NCI-H748 (cell line): ENCODE results near the gene PCDH1.

Source experiments
- DNase-seq: peaks from one replicate; lab custom pipeline; 2025; ENCODE audit not compliant: unreplicated experiment; lab: John Stamatoyannopoulos, UW

Gene PCDH1

DNA sequence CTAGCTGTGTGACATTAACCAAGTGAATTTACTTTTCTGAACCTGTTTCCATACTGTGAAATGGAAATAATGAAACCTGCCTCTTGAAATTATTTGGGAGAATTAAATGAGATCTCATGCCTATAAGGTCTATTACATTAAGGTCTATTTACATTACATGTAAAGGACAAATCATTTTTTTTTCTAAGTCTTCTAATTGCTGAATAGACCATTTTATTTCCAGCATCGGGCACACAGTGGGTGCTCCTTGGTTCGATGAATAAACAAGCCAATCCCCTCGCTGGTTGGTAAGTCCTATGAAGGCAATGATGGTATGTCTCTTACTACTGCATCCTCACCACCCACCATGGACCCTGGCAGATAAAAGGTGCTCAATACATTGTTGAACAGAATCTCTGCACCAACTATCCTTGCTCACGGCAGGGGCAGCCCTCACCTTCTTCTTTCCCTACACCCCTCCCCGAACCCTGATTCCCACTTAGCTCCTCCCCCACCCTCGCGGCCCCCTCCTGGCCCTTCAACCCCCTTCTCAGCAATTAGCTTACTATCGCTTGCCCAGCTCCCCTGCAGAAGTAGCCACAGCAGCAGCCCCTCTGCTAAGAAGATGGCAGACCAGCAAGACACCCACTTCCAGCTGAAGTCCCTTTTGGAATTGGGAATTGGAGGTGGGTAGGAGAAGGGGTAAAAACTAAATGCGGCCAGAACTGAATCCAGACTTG, 3.0 kb downstream of the PCDH1 start:
- DNase-seq: no peak

DNA sequence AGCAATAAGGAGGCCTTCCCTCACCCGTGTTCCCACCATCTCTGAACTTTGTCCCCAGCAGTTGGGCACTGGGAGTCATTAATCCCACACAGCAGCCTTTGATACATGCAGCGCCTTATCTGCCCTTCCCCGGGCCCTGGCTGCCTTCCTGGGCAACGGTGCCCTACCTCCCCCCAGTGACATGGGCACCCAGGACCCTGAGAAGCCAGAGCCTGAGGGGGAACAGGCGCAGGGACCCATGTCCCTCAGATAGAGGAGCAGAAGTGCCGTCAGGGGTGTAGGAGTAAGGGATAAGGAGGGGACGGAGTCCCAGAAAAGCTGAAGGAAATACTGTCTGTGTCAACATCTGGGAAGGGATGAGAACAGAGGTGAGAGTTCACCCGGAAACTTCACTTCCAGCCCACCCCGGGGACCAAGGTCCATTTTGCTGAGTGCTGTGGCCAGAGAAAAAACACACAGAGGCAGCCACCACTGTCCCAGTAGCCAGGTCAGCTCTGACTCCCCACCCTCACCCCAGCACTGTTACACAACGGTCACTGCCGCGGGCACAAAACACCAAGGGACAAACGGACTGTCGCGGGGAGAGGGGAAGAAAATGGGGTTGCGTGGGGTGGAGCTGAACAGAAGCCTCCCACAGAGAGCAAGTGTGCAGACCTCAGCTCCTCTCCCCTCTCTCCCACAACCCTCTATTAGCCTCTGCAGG, 3.8 kb downstream of the PCDH1 start:
- no peak for DNase-seq

DNA sequence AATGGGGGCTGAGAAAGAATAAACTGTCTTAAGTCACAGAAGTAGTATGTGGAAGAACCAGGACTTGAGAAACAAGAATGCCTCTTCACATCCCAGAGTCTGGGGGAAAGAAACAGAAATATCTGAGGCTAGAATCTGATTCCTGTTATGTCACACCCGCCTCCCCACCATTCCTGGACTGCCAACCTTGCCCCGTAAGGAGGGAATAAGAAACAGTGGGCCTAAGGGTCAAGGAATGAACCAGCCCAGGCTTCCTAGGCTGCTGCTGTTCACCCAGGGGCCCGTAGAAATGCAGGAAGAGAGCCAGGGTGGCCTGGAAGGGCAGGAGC, 4.3 kb downstream of the PCDH1 start:
- DNase-seq: no peak

DNA sequence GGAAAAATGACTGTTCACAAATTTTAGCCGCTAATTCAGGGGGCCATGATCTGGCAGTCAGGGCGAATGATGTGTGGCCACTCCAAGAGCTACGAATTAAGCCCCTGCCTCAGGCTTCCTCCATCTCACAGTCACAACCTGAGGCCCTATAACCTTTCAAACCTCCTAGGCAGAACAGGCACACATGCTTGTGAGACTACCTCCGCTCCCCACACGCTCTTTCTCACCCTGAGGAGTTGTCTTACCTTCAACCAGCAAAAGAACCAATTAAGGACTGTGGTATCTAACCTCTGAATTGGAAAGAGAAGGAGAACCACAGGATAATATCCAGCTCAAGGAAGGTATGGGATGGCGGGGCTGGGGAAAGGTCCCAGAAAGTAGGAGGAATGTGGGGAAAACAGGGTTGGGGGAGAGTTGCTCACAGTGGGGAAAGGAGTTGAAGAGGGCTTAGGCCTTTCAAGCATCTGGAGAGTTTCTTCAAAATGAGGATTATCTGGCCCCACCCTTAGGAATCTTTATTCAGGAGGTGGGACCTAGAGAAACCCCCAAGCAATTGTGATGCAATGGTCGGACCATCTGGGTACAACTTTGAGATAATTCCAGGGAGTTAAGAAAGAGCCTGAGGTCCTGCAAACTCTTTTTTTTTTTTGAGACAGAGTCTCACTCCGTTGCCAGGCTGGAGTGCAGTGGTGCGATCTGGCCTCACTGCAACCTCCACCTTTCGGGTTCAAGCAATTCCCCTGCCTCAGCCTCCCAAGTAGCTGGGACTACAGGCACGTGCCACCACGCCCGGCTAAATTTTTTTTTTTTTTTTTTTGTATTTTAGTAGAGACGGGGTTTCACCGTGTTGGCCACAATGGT, 5.5 kb downstream of the PCDH1 start:
- DNase-seq: no peak

DNA sequence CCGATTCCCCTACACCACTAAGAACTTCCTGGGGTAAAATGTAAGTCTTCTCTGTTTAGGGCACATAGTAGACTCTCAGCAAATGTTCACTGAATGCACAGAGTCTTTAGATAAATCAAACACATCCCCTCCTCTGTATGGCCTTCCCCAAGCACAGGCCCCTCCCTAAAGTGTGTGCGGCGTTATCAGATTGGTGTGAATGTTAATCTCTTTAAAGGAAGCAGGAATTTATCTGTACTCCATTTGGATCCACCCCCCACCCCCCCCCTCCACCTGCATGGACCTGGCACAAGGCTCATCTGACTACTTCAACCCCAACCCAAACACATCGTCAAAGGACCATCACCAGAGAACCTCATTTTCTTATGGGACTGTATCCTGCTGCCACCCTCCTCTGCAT, 6.3 kb downstream of the PCDH1 start:
- DNase-seq: no peak

DNA sequence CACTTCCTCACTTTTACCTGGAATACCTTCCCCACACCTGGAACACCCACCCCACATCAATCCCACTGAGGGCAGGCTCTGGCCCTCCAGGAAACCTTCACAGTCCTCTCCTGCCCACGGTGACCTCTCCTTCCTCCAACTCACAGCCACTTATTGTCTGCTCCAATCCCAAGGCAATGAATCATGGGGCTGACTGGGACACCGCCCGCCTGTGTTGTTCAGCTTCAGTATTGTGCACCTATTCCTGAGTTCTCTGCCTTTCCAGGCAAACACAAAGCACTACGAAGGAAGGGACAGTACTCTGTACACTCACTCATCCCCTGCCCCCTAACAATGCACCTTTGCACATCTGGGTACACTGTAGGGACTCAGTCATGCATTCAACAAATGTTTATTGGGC, 7.3 kb downstream of the PCDH1 start:
- no peak for DNase-seq

DNA sequence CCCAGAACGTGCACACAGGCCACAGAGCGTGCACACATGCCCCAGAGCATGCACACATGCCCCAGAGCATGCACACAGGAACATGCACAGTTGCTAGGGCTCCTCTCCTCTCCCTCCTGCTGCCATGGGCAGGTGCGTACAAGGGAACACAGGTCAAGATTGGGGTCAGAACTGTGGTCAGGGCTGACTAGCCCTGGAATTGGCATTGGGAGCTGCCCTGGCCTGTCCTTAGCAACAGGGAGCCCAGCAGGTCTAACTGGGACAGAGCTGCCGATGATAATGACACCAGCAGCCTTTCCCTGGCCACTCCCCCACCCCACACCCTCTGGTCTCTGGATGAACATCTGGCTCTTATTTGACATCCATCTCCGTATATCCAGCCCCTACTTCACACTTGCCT, 8.0 kb downstream of the PCDH1 start:
- no peak for DNase-seq

DNA sequence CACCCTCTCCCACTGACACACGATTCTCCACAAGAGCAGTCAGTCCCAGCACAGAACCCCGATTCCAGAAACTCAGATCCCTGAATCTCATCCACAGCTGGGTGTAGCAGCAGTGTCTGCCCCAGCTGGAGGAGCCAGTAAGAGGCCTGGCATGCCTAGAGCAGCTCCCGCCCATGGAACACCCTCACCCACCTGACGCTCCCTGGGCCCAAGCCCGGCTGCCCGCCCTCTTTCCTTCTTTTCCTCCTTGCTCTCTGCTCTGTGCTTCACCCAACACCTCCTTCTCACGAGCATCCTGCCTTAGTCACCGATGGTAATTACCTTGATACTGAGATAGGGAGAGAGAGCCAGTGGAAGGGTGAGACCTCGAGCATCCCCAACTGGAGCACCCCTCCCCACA, 8.7 kb downstream of the PCDH1 start:
- DNase-seq: no peak

DNA sequence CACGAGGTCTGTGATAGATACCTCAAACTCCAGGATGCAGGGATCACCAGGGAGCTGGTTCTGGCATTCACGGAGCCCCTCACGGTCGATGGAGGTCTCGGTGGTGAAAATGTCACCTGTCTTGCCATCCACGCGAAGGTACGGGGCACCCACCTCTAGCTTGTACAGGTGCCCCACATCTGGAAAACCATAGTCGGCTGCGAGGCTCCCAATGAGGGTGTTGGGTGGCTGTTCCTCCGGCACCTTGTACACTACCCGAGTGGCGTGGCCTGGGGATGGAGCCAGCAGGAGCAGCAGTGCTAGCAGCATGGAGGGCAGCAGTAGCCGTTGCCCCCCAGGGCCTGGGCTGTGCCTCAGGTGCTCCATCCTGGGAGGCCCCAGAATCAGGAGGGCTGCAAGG, 9.2 kb downstream of the PCDH1 start:
- DNase-seq: no peak

DNA sequence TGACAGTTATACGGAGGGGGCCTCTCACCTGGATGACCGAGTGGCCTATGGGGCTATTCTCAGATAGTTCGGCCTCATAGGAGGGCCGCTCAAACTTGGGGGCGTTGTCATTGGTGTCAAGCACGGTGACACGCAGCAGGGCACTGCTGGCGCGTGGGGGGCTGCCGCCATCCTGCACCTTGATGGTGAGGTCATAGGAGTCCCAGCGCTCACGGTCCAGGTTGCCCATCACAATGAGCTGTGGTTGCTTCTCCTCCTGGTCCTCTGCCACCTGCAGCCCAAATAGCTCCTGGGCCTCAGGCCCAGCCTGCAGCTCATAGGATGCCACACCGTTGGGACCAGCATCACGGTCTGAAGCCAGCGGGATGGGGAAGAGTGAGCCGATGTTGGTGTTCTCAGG, 9.7 kb downstream of the PCDH1 start:
- no peak for DNase-seq

DNA sequence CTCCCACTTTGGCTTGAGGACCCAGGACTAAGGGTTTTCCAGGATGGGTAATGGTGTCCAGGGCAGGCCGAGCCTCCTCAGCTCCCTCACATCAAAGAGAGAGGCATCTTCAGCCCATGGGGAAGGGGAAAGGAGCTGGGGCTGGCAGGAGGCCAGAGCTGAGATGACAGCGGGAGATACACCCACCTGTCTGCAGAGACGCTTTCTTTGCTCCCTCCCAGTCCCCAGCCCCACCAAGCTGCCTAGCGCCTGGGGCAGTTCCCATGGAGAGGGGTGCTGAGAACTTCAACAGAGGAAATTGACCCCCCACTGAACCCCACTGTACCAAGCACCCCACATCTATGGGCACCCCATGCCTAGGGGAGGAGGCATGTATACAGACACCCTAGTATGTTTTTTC, 10.6 kb downstream of the PCDH1 start:
- no peak for DNase-seq

DNA sequence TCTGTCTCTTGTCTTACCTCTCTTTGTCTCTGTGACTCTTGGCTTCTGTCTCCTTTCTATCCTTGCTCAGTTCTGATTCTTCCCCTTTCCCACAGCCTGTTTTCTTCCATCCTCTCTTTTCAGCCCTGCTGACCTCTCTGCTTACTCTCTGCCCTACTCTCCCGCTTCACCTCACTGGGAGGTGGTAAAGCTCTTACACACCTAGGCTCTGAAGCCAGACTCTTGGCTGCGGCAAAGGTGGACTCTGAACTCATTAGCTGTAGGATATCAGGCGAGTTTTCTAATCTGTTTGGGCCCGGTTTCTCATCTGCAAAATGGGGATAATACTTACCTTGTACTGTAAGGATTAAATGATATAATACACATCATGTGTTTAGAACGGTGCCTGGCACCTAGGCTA, 11.1 kb downstream of the PCDH1 start:
- DNase-seq: no peak

DNA sequence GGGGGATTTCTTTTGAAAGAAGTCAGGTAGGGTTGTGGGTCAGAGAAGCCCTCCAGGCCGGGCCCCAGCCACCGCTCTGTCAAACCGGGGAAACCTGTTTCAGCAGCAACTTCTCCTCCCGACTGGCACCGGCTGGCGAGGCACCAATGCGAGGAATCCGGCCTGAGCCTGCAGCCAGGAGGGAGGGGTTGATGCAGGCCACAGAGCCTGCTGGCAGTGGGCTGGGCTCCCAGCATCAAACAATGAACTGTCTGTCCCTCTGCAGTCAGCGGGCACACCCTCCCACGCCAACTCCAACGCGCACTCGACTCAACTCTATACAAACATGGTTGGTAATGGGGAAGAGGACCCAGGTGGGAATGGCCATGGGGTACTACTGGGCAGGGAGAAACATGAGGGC, 12.1 kb downstream of the PCDH1 start:
- peak; percentile 78 for DNase-seq

DNA sequence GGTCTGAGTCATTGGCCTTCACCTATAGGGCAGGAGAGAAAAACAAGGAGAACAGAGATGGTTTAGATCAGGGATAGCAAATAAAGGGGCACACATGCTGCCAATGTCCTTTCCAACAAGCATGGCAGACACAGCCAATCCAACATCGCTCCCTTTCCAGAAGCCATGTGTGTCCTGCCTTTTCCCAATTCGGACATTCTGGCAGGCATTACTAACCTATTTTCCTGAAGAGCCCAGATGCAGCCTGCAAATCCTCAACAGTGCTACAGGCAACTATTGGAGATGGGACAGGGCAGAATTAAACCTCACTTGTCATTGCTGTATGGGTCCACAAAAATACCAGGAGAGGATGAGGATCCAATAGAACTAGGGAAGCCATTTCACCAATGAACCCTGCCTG, 12.8 kb downstream of the PCDH1 start:
- DNase-seq: no peak

DNA sequence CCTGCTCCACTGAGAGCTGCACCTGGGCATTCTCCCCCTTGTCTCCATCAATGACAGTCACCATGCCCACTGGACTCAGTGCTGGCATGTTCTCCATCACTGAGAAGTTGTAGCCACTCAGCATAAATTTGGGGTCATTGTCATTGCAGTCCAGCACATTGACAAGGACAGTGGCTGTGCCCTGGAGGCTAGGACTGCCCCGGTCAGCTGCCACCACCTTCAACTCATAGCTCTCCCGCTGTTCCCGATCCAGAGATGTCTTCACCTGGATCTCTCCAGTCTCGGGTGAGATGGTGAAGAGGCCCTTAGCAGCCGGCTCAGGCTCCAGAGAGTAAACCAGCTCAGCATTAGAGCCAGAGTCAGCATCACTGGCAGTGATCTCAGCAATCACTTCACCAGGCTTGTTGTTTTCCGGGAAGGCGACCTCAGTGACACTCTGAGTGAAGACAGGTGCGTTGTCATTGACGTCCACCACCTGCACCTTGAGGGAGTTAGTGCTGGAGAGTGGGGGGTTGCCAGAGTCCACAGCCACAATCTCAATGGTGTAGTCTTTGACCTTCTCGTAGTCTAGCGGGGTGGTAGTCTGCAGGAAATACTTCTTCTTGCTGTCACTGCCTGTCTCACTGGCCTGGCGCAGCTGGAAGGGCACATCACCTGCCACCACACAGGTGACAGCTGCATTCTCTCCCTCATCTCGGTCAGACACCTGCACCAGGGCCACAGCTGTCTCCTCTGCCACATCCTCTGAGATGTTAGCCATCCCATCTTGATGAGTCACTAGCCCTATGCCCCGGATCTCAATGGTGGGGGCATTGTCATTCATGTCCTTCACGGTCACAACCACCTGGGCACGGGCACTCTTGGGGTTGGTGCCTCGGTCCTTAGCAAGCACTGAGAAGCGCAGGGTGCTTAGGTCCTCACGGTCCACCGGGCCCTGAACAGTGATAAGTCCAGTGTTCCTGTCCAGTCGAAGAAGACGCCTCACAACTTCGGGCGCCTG, 13.5 kb downstream of the PCDH1 start:
- peak; percentile 33 for DNase-seq

DNA sequence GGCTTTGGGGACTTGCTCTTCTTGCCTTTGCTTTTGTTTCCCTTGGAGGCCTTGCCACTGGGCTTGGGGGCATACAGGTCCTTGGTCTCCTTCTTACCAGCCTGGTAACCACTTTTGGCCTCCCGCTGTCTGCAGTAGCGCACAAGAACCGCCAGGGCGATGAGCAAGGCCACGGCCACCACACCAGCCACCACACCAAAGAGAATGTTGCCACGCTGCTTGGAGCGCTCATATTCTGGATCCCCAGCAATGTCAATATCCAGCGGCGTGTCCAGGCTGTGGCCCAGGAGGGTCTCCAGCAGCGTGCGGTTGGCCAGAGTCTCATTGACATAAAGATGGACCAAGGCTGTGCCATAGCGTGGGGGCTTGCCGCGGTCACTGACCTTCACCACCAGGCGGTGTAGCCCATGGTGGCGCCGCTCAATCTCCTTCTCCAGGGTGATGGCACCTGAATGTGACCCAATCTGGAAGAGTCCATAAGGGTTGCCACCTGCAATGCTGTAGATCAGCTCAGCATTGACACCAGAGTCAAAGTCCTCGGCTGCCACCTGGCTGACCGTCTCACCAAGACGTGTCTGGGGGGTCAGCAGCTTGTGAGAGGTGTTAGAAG, 14.5 kb downstream of the PCDH1 start:
- DNase-seq: no peak

DNA sequence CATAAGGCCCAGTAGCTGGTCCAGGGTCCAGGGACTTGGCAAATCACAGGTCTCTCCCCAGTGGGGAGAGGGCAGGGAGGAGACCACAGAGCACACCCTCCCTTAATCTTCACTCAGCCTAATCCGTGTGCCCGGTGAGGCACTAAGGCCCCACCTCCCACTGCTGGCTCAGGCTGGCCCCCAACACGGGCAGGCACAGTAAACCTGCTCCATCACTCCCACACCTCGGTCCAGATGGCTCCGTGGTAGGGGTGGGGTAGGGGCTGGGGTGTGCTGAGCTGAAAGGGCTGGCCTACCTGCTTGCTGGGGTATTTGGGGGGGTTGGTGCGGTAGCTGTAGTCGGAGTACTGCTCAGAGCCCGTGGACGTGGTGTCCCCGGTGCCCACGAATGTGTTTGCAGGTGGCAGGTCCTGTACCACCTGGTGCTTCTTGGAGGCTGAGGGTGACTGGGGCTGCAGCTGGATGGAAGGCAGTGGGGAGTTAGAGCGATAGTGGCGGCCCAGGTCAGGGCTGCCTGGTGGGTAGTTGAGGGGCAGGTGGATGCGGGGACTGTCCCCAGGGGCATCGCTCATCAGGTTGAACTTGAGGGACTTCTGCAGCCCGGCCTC, 15.2 kb downstream of the PCDH1 start:
- no peak for DNase-seq

DNA sequence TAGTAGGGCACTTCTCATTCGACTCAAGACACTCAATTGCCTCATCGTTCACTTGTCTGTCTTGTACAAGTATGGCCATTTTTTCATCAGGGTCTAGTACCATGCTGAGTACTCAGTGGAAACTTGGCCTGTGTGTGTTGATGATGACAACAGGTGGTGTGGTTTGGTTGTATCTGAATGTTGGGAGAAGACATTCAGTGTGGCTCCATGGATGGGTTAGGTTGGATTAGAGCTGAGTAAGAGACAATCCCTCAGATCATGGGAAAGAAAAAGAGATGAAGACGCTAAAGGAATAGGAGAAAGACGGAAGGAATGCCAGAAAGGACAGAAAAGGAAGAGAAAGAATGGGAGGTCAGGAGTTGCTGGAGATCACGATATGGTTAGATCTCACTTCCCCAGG, 17.0 kb downstream of the PCDH1 start:
- DNase-seq: no peak

DNA sequence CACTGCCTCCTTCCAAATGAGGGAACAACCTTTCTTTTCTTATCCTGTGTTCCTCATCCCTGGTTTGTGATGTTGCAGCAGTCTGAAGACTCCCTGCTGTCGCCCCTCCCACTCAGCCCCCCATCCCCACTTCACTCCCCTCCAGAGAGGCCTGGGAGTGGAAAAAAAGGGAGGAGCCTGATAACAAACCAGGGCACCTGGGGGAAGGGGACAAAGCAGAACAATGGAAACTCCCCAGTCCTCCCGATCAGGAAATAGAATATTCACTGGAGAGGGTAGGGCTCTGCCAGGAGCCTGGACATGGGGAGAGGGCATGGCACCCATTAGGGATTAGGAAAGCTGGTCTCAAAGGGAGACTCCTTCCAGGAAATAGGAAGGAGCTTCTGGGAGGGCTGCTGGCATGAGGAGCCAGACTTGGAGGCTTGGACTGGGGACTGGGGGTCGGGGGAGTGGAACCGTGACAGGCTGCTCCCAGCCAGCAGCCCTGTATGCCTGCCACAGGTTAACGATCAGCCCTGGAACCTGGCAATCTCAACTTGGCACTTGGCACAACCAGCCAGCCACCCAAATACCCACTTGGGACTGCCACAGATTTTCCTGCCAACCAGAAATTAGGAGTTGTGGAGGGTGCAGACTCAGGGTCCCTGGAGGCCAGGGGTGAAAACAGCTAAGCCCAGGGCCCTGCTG, 20.0 kb downstream of the PCDH1 start:
- peak; percentile 23 for DNase-seq

DNA sequence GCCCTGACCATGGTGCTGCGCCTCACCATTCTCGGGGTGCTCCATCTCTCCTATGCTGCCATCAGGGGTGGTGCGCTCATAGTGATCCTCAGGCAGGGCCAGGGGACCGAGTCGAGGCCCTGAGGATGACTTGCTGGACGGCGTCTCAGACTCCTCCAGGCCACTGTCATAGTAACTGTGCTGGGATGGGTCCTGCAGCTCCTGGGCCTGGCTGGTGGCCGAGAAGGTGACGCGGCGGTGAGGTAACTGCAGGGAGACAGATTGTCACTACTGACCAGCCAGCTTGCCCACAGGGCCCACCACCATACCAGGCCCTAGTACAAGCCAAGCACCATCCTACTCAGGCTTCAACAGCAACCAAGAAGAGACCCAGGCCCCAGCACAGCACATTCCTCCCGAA, 21.0 kb downstream of the PCDH1 start:
- DNase-seq: no peak
